Calu3 (cell line): Measurements from ENCODE around the gene PUM1. TPM values are rescaled to one million over a fixed set of nuclear protein-coding genes. Genes with fewer than 3 reads are reported as not detected.

Experiments
- BruUV-seq: library from RNA; stranded (reverse); fragments of 400-500 nt; replicated peaks from 2 replicates; lab custom pipeline; 2021; lab: Mats Ljungman, UMichigan
- CTCF ChIA-PET: fragments of 300-600 bp; sonication (Branson Sonifier 250); formaldehyde crosslinking; loops from one replicate; lab custom pipeline; 2022; ENCODE audit warnings: antibody characterized with exemption; lab: Charles Lee
- DNase-seq: peaks from one replicate; pipeline ENCODE4 v3.0.0; 2022
- H3K27ac Mint-ChIP-seq: one replicate; pipeline ENCODE4 v1.8.0; 2022; ENCODE audit warnings: mixed read lengths; ENCODE audit not compliant: unreplicated experiment
- H3K27me3 Mint-ChIP-seq: one replicate; pipeline ENCODE4 v1.8.0; 2022; ENCODE audit warnings: mixed read lengths; ENCODE audit not compliant: unreplicated experiment
- H3K36me3 Mint-ChIP-seq: one replicate; pipeline ENCODE4 v1.8.0; 2022; ENCODE audit warnings: mild to moderate bottlenecking, moderate library complexity, mixed read lengths; ENCODE audit not compliant: insufficient read depth, unreplicated experiment
- H3K4me1 Mint-ChIP-seq: one replicate; pipeline ENCODE4 v1.8.0; 2022; ENCODE audit warnings: mild to moderate bottlenecking, low read depth, mixed read lengths; ENCODE audit not compliant: unreplicated experiment
- H3K4me3 Mint-ChIP-seq: one replicate; pipeline ENCODE4 v1.8.0; 2022; ENCODE audit warnings: mild to moderate bottlenecking, low read depth, moderate library complexity, mixed read lengths; ENCODE audit not compliant: unreplicated experiment
- H3K9me3 Mint-ChIP-seq: one replicate; pipeline ENCODE4 v1.8.0; 2022; ENCODE audit warnings: low read depth, mixed read lengths; ENCODE audit not compliant: unreplicated experiment
- intact Hi-C: fragments of 100-400 bp; cut with micrococcal nuclease; formaldehyde crosslinking; loops from one replicate; pipeline ENCODE4 v1.10.0; 2022; ENCODE audit not compliant: unreplicated experiment
- total RNA-seq: library from RNA; stranded (reverse); gene quantifications from 2 replicates; pipeline ENCODE4 v1.2.3, GENCODE V29; 2022
- TF ChIP-seq, protein P1 (sequence below): fragments of 200-600 bp; IDR thresholded peaks from one replicate; pipeline ENCODE4 v1.8.0; 2022; ENCODE audit warnings: antibody characterized with exemption; ENCODE audit not compliant: unreplicated experiment

PUM1 gene
- total RNA-seq, 1 experiment from 2014 or later, result 163 TPM

DNA sequence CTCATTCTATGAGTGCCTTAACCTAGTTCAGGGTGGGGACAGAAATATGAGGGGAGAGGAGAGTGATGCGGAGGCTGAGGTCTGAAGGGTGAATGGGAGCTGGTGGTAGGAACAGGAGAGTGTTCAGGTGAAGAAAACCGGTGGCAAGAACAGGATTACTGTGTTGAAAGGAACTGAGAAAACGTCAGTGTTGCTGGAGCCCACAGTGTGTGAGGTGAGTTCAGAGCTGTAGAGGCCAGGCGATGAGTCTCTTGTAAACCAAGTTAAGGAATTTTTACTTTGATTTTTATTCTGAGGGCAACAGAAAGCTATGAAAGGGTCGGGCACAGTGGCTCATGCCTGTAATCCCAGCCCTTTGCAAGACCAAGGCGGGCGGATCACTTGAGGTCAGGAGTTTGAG lies 45.3 kb upstream of the PUM1 start:
- H3K9me3 Mint-ChIP-seq, result no peaks in the 10 kb centered on the region
- BruUV-seq, result no TSS peak
- CTCF ChIA-PET, result no interaction called here
- intact Hi-C loops, result no loop called here
- peaks cover 8% of the 10 kb centered on the region for H3K4me1 Mint-ChIP-seq
- DNase-seq, result no peak
- TF ChIP-seq, protein P1, sequence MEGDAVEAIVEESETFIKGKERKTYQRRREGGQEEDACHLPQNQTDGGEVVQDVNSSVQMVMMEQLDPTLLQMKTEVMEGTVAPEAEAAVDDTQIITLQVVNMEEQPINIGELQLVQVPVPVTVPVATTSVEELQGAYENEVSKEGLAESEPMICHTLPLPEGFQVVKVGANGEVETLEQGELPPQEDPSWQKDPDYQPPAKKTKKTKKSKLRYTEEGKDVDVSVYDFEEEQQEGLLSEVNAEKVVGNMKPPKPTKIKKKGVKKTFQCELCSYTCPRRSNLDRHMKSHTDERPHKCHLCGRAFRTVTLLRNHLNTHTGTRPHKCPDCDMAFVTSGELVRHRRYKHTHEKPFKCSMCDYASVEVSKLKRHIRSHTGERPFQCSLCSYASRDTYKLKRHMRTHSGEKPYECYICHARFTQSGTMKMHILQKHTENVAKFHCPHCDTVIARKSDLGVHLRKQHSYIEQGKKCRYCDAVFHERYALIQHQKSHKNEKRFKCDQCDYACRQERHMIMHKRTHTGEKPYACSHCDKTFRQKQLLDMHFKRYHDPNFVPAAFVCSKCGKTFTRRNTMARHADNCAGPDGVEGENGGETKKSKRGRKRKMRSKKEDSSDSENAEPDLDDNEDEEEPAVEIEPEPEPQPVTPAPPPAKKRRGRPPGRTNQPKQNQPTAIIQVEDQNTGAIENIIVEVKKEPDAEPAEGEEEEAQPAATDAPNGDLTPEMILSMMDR, result no peak
- peaks cover 7% of the 10 kb centered on the region for H3K27me3 Mint-ChIP-seq
- peaks cover 10% of the 10 kb centered on the region for H3K36me3 Mint-ChIP-seq
- no peak overlapping the region for H3K4me3 Mint-ChIP-seq
- no peak overlapping the region for H3K27ac Mint-ChIP-seq

- Mint-ChIP-seq H3K36me3 (peaks cover 10% of the 10 kb centered on the region), H3K9me3 (no peaks in the 10 kb centered on the region), H3K27me3 (no peaks in the 10 kb centered on the region), H3K4me1 (peaks cover 8% of the 10 kb centered on the region), H3K4me3 (no peak overlapping the region), H3K27ac (no peak overlapping the region)
- intact Hi-C loops, result no loop called here
- BruUV-seq, result no TSS peak
- TF ChIP-seq, protein P1, result no peak
- CTCF ChIA-PET, result no interaction called here
- no peak for DNase-seq
These were observed 43.3 kb upstream of the PUM1 start for GRCh38 chr1:31108861-31109260.

DNA sequence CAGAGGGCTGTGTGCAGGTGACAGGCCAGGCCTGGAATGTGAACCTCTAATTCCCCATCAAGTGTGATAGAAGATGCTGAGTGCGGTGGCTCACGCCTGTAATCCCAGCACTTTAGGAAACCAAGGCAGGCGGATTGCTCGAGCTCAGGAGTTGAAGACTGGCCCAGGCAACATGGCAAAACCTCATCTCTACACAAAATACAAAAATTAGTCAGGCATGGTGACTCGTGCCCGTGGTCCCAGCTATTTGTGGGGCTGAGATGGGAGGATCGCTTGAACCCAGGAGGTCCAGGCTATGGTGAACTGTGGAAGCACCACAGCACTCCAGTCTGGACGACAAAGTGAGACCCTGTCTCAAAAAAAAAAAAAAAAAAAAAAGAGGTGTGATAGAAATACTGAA lies 40.1 kb upstream of the PUM1 start:
- Mint-ChIP-seq H3K9me3 (no peaks in the 10 kb centered on the region), H3K36me3 (peaks cover 2% of the 10 kb centered on the region), H3K4me1 (peaks cover 5% of the 10 kb centered on the region), H3K4me3 (no peak overlapping the region), H3K27me3 (no peaks in the 10 kb centered on the region), H3K27ac (no peak overlapping the region)
- no peak for DNase-seq
- CTCF ChIA-PET, result interaction anchor here (0.7 kb wide), 1 partner anchor 457 kb away, joined by 6 read pairs; no protein-coding TSS in a partner anchor
- no TSS peak for BruUV-seq
- TF ChIP-seq, protein P1, result no peak
- intact Hi-C loops, result no loop called here

DNA sequence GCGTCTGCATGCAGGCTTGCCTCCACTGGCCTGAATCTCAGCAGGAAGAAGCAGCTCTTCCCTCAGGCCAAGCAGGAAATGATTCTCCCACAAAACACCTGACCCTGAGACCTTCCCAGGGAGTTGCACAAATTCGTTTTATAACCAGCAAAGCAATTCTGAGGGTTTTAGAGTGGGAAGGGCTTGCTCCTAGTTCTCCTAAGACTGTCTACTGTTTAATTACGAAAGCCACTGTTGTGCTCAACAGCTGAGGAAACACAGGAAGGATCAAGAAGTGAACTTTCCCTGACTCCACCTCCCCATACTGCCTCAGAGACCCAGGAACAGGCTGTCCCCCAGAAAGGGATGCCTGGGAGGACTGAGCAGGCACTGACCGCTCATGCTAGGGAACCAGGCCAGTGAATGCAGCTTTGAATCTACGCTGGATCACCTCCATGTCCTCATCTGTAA lies 37.0 kb upstream of the PUM1 start:
- Mint-ChIP-seq H3K36me3 (no peaks in the 10 kb centered on the region), H3K4me1 (peaks cover 19% of the 10 kb centered on the region), H3K27ac (no peak overlapping the region), H3K4me3 (no peak overlapping the region), H3K27me3 (no peaks in the 10 kb centered on the region), H3K9me3 (no peaks in the 10 kb centered on the region)
- DNase-seq, result no peak
- CTCF ChIA-PET, result interaction anchor here (0.7 kb wide), 1 partner anchor 22 kb away, joined by 4 read pairs; no protein-coding TSS in a partner anchor
- intact Hi-C loops, result no loop called here
- BruUV-seq, result no TSS peak
- TF ChIP-seq, protein P1, result no peak
